Adrenal gland (tissue), 12 donors: ENCODE results near the gene TMEM43. TPM values are rescaled to one million over a fixed set of nuclear protein-coding genes. Genes with fewer than 3 reads are reported as not detected.

Experiments used
- DNase-seq, 7 donors: peaks; one replicate each; pipeline ENCODE4 v3.0.0-alpha.2; 2019 to 2020
- H3K27ac ChIP-seq, 5 donors: fragments of 200-600 bp; sonication (generic) in 4 of 5; 1 replicate in 3 of 5; 2 replicates in 2 of 5; pipeline versions ENCODE4 v1.5.1 to v1.8.0; 2016 to 2020; ENCODE audit warnings: mild to moderate bottlenecking in 1 of 5
- H3K27me3 ChIP-seq: fragments of 200-600 bp; 2 replicates; pipeline ENCODE4 v1.8.0; 2021
- H3K36me3 ChIP-seq, 2 donors: fragments of 200-600 bp; replicated peaks in 1 of 2; 1 replicate in 1 of 2; 2 replicates in 1 of 2; pipeline versions ENCODE4 v1.5.1 to v1.8.0; 2018 to 2022
- H3K4me1 ChIP-seq, 2 donors: fragments of 200-600 bp; replicated peaks in 1 of 2; 1 replicate in 1 of 2; 2 replicates in 1 of 2; pipeline versions ENCODE4 v1.5.1 to v1.8.0; 2018 to 2021
- H3K4me3 ChIP-seq, 4 donors: fragments of 200-600 bp; sonication (generic) in 3 of 4; one replicate each; pipeline ENCODE4 v1.5.1; 2016 to 2018
- H3K9me3 ChIP-seq, 3 donors: fragments of 200-600 bp; sonication (generic) in 1 of 3; replicated peaks in 1 of 3; 1 replicate in 2 of 3; 2 replicates in 1 of 3; pipeline versions ENCODE4 v1.5.1 to v1.8.0; 2016 to 2021
- CTCF ChIP-seq, 6 experiments: fragments of 450-650 bp in 4 of 6; fragments of 200-600 bp in 2 of 6; sonication (generic) in 1 of 6; IDR thresholded peaks; 1 replicate in 5 of 6; 2 replicates in 1 of 6; pipeline versions ENCODE4 v1.5.1 to v1.8.0; 2016 to 2021; ENCODE audit warnings: antibody characterized with exemption in 6 of 6, mild to moderate bottlenecking in 2 of 6, moderate library complexity in 1 of 6
- POLR2A ChIP-seq, 2 donors: fragments of 450-650 bp; IDR thresholded peaks; one replicate each; pipeline ENCODE4 v1.6.1; 2017; ENCODE audit warnings: antibody characterized with exemption in 2 of 2, mild to moderate bottlenecking in 2 of 2, moderate library complexity in 1 of 2
- WGBS, 4 donors: extraction: QIAGEN DNeasy Blood & Tissue Kit in 2 of 4; methylation state at CpG; one replicate each; pipeline versions ENCODE4 v1.1.5 to v1.1.7; 2013 to 2017; 5-methylcytosine and 5-hydroxymethylcytosine counted together
- intact Hi-C, 2 donors: fragments of 100-400 bp; cut with DNase I; formaldehyde crosslinking; loops; one replicate each; pipeline versions ENCODE4 v1.14.1 to v1.15.0; 2022 to 2023
- polyA plus RNA-seq, 3 donors: library from polyadenylated mRNA; stranded (reverse); fragments of 200-250 nt in 2 of 3; fragments of 350-450 nt in 1 of 3; fragmentation: Illumina TruSeq in 1 of 3; extraction: RNeasy Lipid Tissue Mini Kit (QIAGEN cat#74804) in 1 of 3; gene quantifications; one replicate each; pipeline ENCODE4 v1.2.3, GENCODE V29; 2013 to 2014
- total RNA-seq, 9 donors: library from RNA; depleted of rRNA in 4 of 9; stranded (reverse); fragments of >200 nt in 4 of 9; fragments of 120-200 nt in 1 of 9; fragmentation: NEBNext Ultra II Directional in 1 of 9; extraction: Animal tissue kit (Norgen Biotek cat#: 25700) in 1 of 9; gene quantifications; one replicate each; pipeline versions ENCODE4 v1.1.0 to v1.2.4, GENCODE V29; 2013 to 2023
- donor health status: healthy with polysubstance abuse.
- donor health status: Bipolar disorder and iron deficiency.
- donor health status: DM: yes; HTN: yes; CAD: no.
- donor health status: DM: no; HTN: no; CAD: no.
- donor health status: DM: no; HTN: no; CAD: no.
- donor health status: DM: yes; HTN: yes; CAD: no.

The TMEM43 gene
- total and polyA plus RNA-seq, 12 donors: 40.0 to 79.1 (median 56.5) TPM

GRCh38 chr3:14133188-14133800 lies 8.4 kb downstream of the TMEM43 start:
- peaks cover 0 to 84% of the 10 kb centered on the region in 2 donors for H3K36me3 ChIP-seq
- no peaks in the 10 kb centered on the region for H3K27me3 ChIP-seq
- TF ChIP-seq POLR2A (IDR thresholded peaks at IDR 0.05): no peak
- no peak for TF ChIP-seq CTCF (IDR thresholded peaks at IDR 0.05)
- H3K9me3 ChIP-seq: no peaks in the 10 kb centered on the region
- peak overlapping the region in 2 of 5 donors; percentile 18 to 44 for H3K27ac ChIP-seq
- intact Hi-C loops: no loop called here
- H3K4me1 ChIP-seq: peaks cover 0 to 11% of the 10 kb centered on the region in 2 donors
- no peak for DNase-seq
- no peak overlapping the region for H3K4me3 ChIP-seq
- WGBS, 4 donors: 91 to 96% (median 93%) methylated on average over 5 to 10 of the region's 10 CpGs

- Histone ChIP-seq H3K36me3 (peaks cover 0 to 90% of the 10 kb centered on the region in 2 donors), H3K27me3 (no peaks in the 10 kb centered on the region), H3K4me1 (peaks cover 0 to 11% of the 10 kb centered on the region in 2 donors), H3K4me3 (no peak overlapping the region), H3K9me3 (no peaks in the 10 kb centered on the region), H3K27ac (peak overlapping the region in 2 of 5 donors; percentile 18 to 44)
- peak in 1 of 7 donors; percentile 33 for DNase-seq
- 93 to 100% (median 97%) methylated on average over 1 to 5 of the region's 5 CpGs for WGBS, 4 donors
- TF ChIP-seq POLR2A (IDR thresholded peaks at IDR 0.05) (no peak), CTCF (IDR thresholded peaks at IDR 0.05) (no peak)
- intact Hi-C loops: no loop called here
Measured at GRCh38 chr3:14133876-14134275, 9.0 kb downstream of the TMEM43 start.

- WGBS, 4 donors: 60 to 82% (median 74%) methylated on average over 5 to 6 of the region's 6 CpGs
Measured at GRCh38 chr3:14134291-14134690, 9.4 kb downstream of the TMEM43 start.

GRCh38 chr3:14135581-14135980 lies 10.7 kb downstream of the TMEM43 start:
- Histone ChIP-seq H3K4me1 (peaks cover 0 to 11% of the 10 kb centered on the region in 2 donors), H3K36me3 (peaks cover 0 to 94% of the 10 kb centered on the region in 2 donors), H3K27me3 (no peaks in the 10 kb centered on the region), H3K27ac (no peak overlapping the region), H3K4me3 (no peak overlapping the region), H3K9me3 (no peaks in the 10 kb centered on the region)
- intact Hi-C loops: no loop called here
- TF ChIP-seq CTCF (IDR thresholded peaks at IDR 0.05): no peak
- no peak for DNase-seq
- WGBS, 4 donors: 79 to 95% (median 88%) methylated on average over 8 to 11 of the region's 11 CpGs

More at GRCh38 chr3:14134291-14134690, 9.4 kb downstream of the TMEM43 start:
- peak in 5 of 7 donors; percentile 51 to 68 (median 53) for DNase-seq
- Histone ChIP-seq H3K27me3 (no peaks in the 10 kb centered on the region), H3K36me3 (peaks cover 0 to 94% of the 10 kb centered on the region in 2 donors), H3K4me3 (no peak overlapping the region), H3K4me1 (peaks cover 0 to 11% of the 10 kb centered on the region in 2 donors), H3K9me3 (no peaks in the 10 kb centered on the region), H3K27ac (peak overlapping the region in 2 of 5 donors; percentile 18 to 44)
- no peak for TF ChIP-seq CTCF (IDR thresholded peaks at IDR 0.05)
- no peak for TF ChIP-seq POLR2A (IDR thresholded peaks at IDR 0.05)
- intact Hi-C loops: no loop called here
